ENCODE measurements around the gene RPS16. TPM values are rescaled to one million over a fixed set of nuclear protein-coding genes. Genes with fewer than 3 reads are reported as not detected.

The RPS16 gene
- total RNA-seq, 1 donor from 2014 or later = 2,671 TPM

GRCh38 chr19:39422020-39422419 is 13.7 kb downstream of the RPS16 start:
- Mint-ChIP-seq H3K27ac (no peak overlapping the region), H3K36me3 (ENCODE audit: low read depth) (peaks cover 34% of the 10 kb centered on the region), H3K27me3 (no peaks in the 10 kb centered on the region), H3K4me3 (no peak overlapping the region), H3K9me3 (no peaks in the 10 kb centered on the region), H3K4me1 (no peaks in the 10 kb centered on the region)
- no peak for DNase-seq
- intact Hi-C loops (cut with micrococcal nuclease) = no loop called here

DNA sequence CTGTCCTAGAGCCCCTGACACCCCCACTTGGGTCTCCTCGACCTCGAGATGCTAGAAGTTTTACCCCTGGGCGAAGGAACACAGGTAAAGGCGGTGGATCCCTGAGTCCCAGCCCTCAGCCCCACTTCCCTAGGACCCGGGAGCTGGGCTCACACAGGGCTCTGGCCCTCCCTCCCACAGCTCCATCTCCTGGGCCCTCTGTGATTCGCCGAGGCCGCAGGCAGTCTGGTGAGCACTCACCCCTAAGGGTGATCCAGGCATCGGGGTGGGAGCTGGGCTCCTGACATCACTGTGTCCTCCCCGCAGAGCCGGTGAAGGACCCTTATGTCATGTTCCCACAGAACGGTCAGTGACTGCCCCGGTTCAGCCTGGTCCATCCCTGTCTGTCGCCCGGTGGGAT is 15.0 kb downstream of the RPS16 start:
- H3K27me3 Mint-ChIP-seq = no peaks in the 10 kb centered on the region
- no peak for DNase-seq

GRCh38 chr19:39419003-39419402 is 16.7 kb downstream of the RPS16 start:
- H3K4me1 Mint-ChIP-seq = peaks cover 10% of the 10 kb centered on the region
- no peak overlapping the region for H3K4me3 Mint-ChIP-seq
- no peak for DNase-seq
- intact Hi-C loops (cut with micrococcal nuclease) = no loop called here
- H3K36me3 Mint-ChIP-seq (ENCODE audit: low read depth) = peaks cover 27% of the 10 kb centered on the region
- H3K27me3 Mint-ChIP-seq = no peaks in the 10 kb centered on the region
- H3K9me3 Mint-ChIP-seq = no peaks in the 10 kb centered on the region
- H3K27ac Mint-ChIP-seq = no peak overlapping the region

More for the DNA sequence above, 15.0 kb downstream of the RPS16 start:
- Mint-ChIP-seq H3K4me1 (no peaks in the 10 kb centered on the region), H3K36me3 (ENCODE audit: low read depth) (peaks cover 30% of the 10 kb centered on the region), H3K27ac (no peak overlapping the region), H3K9me3 (no peaks in the 10 kb centered on the region), H3K4me3 (no peak overlapping the region)
- intact Hi-C loops (cut with micrococcal nuclease) = no loop called here

DNA sequence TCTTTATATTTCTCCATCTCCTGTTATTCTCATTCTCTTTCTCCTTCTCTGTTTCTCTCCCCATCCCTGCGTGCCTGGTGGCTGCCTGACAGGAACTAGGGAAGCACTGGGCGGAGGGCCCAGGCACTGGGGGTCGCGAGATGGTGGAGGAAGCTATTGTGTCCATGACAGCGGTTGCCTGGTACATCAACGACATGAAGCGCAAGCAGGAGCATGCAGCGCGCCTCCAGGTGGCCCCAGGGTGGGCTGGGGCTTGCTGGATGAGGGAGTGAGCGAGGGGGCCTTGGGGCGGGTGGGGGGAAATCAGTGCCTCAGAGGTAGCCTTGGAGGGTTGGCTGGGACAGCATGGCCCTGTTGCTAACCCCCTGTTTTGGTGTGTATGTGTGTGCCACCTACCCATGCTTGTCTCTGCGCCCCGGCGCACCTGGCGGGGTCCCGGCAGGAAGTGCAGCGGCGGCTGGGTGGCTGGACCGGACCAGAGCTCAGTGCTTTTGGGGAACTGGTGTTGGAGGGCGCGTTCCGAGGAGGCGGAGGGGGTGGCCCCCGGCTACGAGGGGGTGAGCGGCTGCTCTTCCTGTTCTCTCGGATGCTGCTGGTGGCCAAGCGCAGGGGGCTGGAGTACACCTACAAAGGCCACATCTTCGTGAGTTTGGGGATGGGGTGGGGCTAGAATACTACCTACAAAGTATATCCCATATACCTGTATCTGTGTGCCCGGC is 18.1 kb downstream of the RPS16 start:
- intact Hi-C loops (cut with micrococcal nuclease) = no loop called here
- peak overlapping the region; percentile 82 for H3K27ac Mint-ChIP-seq
- no peaks in the 10 kb centered on the region for H3K27me3 Mint-ChIP-seq
- DNase-seq = no peak
- peaks cover 14% of the 10 kb centered on the region for H3K4me1 Mint-ChIP-seq
- H3K9me3 Mint-ChIP-seq = no peaks in the 10 kb centered on the region
- H3K36me3 Mint-ChIP-seq (ENCODE audit: low read depth) = peaks cover 21% of the 10 kb centered on the region
- no peak overlapping the region for H3K4me3 Mint-ChIP-seq

DNA sequence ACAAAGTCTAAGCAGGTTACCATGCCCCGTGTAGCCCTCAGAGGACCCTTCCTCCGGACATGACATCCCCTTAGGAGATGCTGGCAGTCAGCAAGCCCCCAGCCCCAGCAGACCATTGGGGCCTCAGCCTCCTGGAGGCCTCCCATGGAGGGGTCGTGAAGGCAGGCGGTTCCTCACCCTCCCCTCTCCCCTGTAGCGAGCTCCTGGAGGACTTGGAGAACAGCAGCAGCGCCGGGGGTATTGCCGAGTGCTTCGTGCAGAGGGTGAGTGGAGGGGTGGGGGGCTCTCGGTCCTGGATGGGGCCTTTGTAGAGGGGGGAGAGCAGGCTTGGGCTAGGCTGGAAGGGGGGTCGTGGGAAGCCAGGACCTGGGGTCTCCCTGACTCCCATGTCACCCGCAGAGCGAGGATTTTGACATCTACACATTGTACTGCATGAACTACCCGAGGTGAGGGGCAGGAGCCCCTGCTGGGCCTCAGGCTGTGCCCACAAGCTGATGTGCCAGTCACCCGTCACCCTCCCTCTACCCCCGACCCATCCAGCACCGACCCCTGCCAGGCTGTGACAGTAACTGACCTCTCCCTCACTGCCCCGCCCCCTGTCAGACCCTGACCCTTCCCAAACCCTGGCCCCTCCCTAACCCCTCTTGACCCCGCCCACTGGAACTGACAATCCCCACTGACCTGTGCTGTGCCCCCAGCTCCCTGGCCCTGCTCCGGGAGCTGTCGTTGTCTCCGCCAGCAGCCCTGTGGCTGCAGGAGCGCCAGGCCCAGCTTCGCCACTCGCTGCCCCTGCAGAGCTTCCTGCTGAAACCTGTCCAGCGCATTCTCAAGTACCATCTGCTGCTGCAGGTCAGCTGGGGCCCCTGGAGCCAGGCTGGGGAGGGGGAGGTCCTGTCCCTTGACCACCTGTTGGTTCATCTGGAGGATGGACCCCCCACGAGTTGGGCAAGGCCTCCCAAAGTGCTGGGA is 19.3 kb downstream of the RPS16 start:
- intact Hi-C loops (cut with micrococcal nuclease) = no loop called here
- no peaks in the 10 kb centered on the region for H3K27me3 Mint-ChIP-seq
- H3K27ac Mint-ChIP-seq = no peak overlapping the region
- peaks cover 20% of the 10 kb centered on the region for H3K36me3 Mint-ChIP-seq (ENCODE audit: low read depth)
- no peaks in the 10 kb centered on the region for H3K9me3 Mint-ChIP-seq
- H3K4me1 Mint-ChIP-seq = peaks cover 21% of the 10 kb centered on the region
- no peak overlapping the region for H3K4me3 Mint-ChIP-seq
- no peak for DNase-seq

DNA sequence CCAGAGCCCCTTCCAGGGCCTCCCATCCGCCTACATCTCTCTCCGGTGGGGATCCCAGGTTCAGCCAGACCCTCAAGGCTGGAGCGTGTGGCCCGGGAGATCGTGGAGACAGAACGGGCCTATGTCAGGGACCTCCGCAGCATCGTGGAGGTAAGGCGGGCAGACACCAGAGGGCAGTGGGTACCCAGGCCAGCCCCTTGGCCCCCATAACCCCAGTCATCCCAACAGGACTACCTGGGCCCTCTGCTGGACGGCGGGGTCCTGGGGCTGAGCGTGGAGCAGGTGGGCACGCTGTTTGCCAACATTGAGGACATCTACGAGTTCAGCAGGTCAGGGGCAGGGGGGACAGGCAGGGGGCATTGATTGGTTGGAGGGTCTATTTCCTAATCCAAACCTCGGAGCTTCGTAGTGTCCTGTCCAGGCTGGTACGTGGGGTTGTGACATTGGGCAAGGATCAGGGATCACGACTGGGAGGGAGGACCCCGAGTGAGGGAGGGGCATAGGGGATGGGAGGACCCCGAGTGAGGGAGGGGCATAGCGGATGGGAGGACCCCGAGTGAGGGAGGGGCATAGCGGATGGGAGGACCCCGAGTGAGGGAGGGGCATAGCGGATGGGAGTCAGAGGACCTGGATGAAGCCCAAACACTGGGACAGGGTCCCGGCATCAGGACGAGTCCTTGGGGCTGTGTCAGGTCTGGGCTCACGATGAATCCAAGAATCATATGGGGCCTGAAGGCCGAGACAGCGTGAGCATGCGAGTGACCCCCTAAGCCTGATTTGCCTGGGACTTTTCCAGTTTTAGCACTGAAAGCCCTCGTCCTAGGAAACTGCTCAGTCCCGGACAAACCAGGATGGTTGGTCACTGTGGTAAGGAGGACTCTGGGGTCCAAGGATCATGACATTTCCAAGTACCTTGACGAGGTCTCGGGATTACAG is 20.4 kb downstream of the RPS16 start:
- H3K27ac Mint-ChIP-seq = no peak overlapping the region
- peaks cover 23% of the 10 kb centered on the region for H3K36me3 Mint-ChIP-seq (ENCODE audit: low read depth)
- intact Hi-C loops (cut with micrococcal nuclease) = no loop called here
- H3K27me3 Mint-ChIP-seq = no peaks in the 10 kb centered on the region
- H3K4me3 Mint-ChIP-seq = no peak overlapping the region
- DNase-seq = no peak
- peaks cover 31% of the 10 kb centered on the region for H3K4me1 Mint-ChIP-seq
- H3K9me3 Mint-ChIP-seq = no peaks in the 10 kb centered on the region

GRCh38 chr19:39413911-39414608 is 21.7 kb downstream of the RPS16 start:
- peak overlapping the region; percentile 87 for H3K27ac Mint-ChIP-seq
- peaks cover 34% of the 10 kb centered on the region for H3K4me1 Mint-ChIP-seq
- intact Hi-C loops (cut with micrococcal nuclease) = loop anchor here (2.0 kb wide), 2 partner anchors 63 to 73 kb away; no protein-coding TSS in a partner anchor
- H3K9me3 Mint-ChIP-seq = no peaks in the 10 kb centered on the region
- H3K4me3 Mint-ChIP-seq = peak overlapping the region; percentile 87
- H3K36me3 Mint-ChIP-seq (ENCODE audit: low read depth) = peaks cover 23% of the 10 kb centered on the region
- DNase-seq = peak; percentile 65
- no peaks in the 10 kb centered on the region for H3K27me3 Mint-ChIP-seq

DNA sequence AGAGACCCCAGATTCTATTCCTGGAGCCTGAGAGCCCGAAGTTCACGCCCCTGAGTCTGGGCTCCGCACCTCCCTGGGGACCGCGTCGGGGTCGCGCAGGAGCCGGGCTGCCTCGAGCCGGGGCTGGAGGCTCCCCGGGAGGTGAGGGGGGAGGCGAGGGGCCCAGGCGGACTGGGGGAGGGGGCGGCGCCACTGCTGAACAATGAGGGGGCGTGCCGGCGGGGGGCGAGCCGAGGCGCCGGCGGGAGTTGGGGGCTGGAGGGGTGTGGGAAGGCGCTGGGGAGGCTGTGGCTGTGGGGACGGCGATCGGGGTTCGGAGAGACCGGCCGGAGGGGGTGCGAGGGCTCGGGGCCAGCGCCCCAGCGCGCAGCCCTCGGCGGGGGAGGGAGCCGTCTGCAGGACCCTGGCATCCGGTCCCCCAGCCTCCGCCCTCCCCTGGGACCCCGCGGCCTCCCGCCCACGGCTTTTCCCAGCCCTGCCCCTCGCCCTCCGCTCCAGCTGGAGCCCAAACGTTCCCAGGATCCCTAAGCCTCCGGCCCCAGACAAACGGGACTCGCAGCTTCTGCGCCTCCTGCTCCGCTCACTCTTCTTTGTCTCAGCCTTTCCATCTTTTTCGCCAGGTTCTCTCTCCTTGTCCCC is 22.4 kb downstream of the RPS16 start:
- Mint-ChIP-seq H3K4me3 (peak overlapping the region; percentile 87), H3K27me3 (no peaks in the 10 kb centered on the region), H3K9me3 (no peaks in the 10 kb centered on the region), H3K36me3 (ENCODE audit: low read depth) (peaks cover 25% of the 10 kb centered on the region), H3K4me1 (peaks cover 40% of the 10 kb centered on the region), H3K27ac (peak overlapping the region; percentile 87)
- intact Hi-C loops (cut with micrococcal nuclease) = loop anchor here (2.0 kb wide), 2 partner anchors 63 to 73 kb away; no protein-coding TSS in a partner anchor
- peak; percentile 76 for DNase-seq

GRCh38 chr19:39412867-39413271 is 22.9 kb downstream of the RPS16 start:
- Mint-ChIP-seq H3K4me1 (peaks cover 45% of the 10 kb centered on the region), H3K27ac (peak overlapping the region; percentile 75), H3K27me3 (no peaks in the 10 kb centered on the region), H3K4me3 (peak overlapping the region; percentile 87), H3K9me3 (no peaks in the 10 kb centered on the region), H3K36me3 (ENCODE audit: low read depth) (peaks cover 30% of the 10 kb centered on the region)
- intact Hi-C loops (cut with micrococcal nuclease) = loop anchor here (1.0 to 2.0 kb wide), 6 partner anchors 17 to 291 kb away; partner anchors contain the start of genes MED29 and PAF1
- no peak for DNase-seq

- Mint-ChIP-seq H3K36me3 (ENCODE audit: low read depth) (peaks cover 32% of the 10 kb centered on the region), H3K4me3 (peak within 1 kb of the TSS; percentile 87), H3K4me1 (peaks cover 47% of the 10 kb centered on the region), H3K9me3 (no peaks in the 10 kb centered on the region), H3K27ac (peak within 1 kb of the TSS; percentile 88), H3K27me3 (no peaks in the 10 kb centered on the region)
- peak; percentile 99 for DNase-seq
- intact Hi-C loops (cut with micrococcal nuclease) = loop anchor here (1.0 to 2.0 kb wide), 6 partner anchors 18 to 290 kb away; partner anchors contain the start of genes MED29 and PAF1
These were observed 23.5 kb downstream of the RPS16 start, which contains the start of gene PLEKHG2 for GRCh38 chr19:39412100-39412866. TSS of gene PLEKHG2 (plus strand) at chr19:39412669. CDS start at chr19:39414087, 1,418 bp downstream.

DNA sequence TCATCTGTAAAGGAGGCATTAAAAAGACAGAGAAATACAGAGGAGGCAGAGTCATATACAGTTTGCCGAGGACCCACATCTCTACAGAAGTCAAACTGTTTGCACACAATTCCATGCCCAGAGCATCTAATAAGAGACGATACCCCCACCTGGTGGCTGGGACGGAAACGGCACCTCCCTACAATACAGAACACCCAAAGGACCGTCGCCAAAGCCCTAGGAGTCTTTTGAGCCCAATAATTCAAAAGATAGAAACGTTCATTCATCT is 24.0 kb downstream of the RPS16 start:
- Mint-ChIP-seq H3K36me3 (ENCODE audit: low read depth) (peaks cover 35% of the 10 kb centered on the region), H3K4me3 (peak overlapping the region; percentile 87), H3K27ac (peak overlapping the region; percentile 88), H3K9me3 (no peaks in the 10 kb centered on the region), H3K27me3 (no peaks in the 10 kb centered on the region), H3K4me1 (peaks cover 47% of the 10 kb centered on the region)
- peak; percentile 96 for DNase-seq
- intact Hi-C loops (cut with micrococcal nuclease) = loop anchor here (1.0 to 2.0 kb wide), 8 partner anchors 14 to 289 kb away; partner anchors contain the start of genes MED29 and PAF1

All from activated CD4-positive, alpha-beta T cell treated with anti-CD3 and anti-CD28 coated beads, Interleukin-2, amount 10 ng/mL, durations not matched to agents 24 days and 14 days (primary cell).